ENCODE measurements around the gene ANG. TPM values are rescaled to one million over a fixed set of nuclear protein-coding genes. Genes with fewer than 3 reads are reported as not detected.
"Not testable (repeated sequence)": the region's sequence is repeated elsewhere in the genome, so short reads cannot be mapped to it uniquely, and the experiment has no call there.

The ANG gene
- 10 to 100 TPM; 19.8 to 45.5 (median 32.1) TPM for total RNA-seq

GRCh38 chr14:20688167-20688839 lies at the start of gene ANG:
Gene ANG (plus strand): TSS chr14:20688764. CDS start chr14:20693565, 4,801 bp downstream.
- intact Hi-C loops (cut with DNase I; ENCODE audit: low total_unique reads) = loop anchor here (5.0 to 10.0 kb wide), 2 partner anchors 76 to 224 kb away; partner anchors contain the start of genes PIP4P1 and PNP
- no peak within 1 kb of the TSS for H3K4me3 ChIP-seq (ENCODE audit: low read depth, poor library complexity, severe bottlenecking)
- DNase-seq (ENCODE audit: low spot score in 2 of 2) = no peak
- TF ChIP-seq POLR2A (IDR thresholded peaks at IDR 0.05) (no peak), CTCF (IDR thresholded peaks at IDR 0.05) (no peak)
- 79 to 84% methylated on average over 7 of the region's 7 CpGs for WGBS, 2 donors

GRCh38 chr14:20641591-20641990 lies 47.0 kb upstream of the ANG start, which contains the start of gene OR6S1:
Gene OR6S1 (minus strand): TSS chr14:20641691. CDS start chr14:20641691, 0 bp downstream.
- 86 to 88% methylated on average over 2 of the region's 2 CpGs for WGBS, 2 donors
- H3K4me3 ChIP-seq (ENCODE audit: low read depth, poor library complexity, severe bottlenecking) = no peak within 1 kb of the TSS
- intact Hi-C loops (cut with DNase I; ENCODE audit: low total_unique reads) = no loop called here
- no peak for TF ChIP-seq POLR2A (IDR thresholded peaks at IDR 0.05)
- no peak for TF ChIP-seq CTCF (IDR thresholded peaks at IDR 0.05)
- no peak for DNase-seq (ENCODE audit: low spot score in 2 of 2)

GRCh38 chr14:20642182-20642581 lies 46.4 kb upstream of the ANG start:
- no peak overlapping the region for H3K4me3 ChIP-seq (ENCODE audit: low read depth, poor library complexity, severe bottlenecking)
- 87 to 90% methylated on average over 7 of the region's 7 CpGs for WGBS, 2 donors
- intact Hi-C loops (cut with DNase I; ENCODE audit: low total_unique reads) = no loop called here
- TF ChIP-seq POLR2A (IDR thresholded peaks at IDR 0.05) = no peak
- TF ChIP-seq CTCF (IDR thresholded peaks at IDR 0.05) = no peak
- no peak for DNase-seq (ENCODE audit: low spot score in 2 of 2)

DNA sequence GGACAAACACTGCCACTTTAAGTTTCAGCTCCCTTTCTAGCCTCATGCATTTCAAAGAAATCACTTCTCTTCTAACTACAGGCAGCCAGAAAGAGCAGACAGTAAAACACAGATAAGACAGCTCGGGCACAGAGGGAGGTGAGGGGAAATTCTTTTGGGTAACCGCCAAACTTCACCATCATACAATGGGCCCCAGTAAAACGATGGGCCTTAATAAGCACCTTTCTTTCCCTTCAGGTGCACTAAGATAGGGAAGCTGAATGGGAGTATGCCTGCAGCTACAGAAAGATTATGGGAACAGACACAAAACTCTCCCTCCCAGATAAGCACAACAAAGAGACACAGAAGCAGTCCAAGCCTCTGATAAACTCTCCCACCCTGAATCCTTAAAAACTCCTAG lies 45.8 kb upstream of the ANG start:
- WGBS, 2 donors = 24 to 29% methylated on average over 3 of the region's 3 CpGs
- DNase-seq (ENCODE audit: low spot score in 2 of 2); H3K4me3 ChIP-seq (ENCODE audit: low read depth, poor library complexity, severe bottlenecking); intact Hi-C loops (cut with DNase I; ENCODE audit: low total_unique reads): not testable (repeated sequence)

GRCh38 chr14:20644520-20644919 lies 44.0 kb upstream of the ANG start:
- no peak overlapping the region for H3K4me3 ChIP-seq (ENCODE audit: low read depth, poor library complexity, severe bottlenecking)
- WGBS, 2 donors = 83 to 88% methylated on average over 2 of the region's 2 CpGs
- intact Hi-C loops (cut with DNase I; ENCODE audit: low total_unique reads) = no loop called here
- DNase-seq (ENCODE audit: low spot score in 2 of 2) = no peak
- no peak for TF ChIP-seq CTCF (IDR thresholded peaks at IDR 0.05)
- no peak for TF ChIP-seq POLR2A (IDR thresholded peaks at IDR 0.05)

DNA sequence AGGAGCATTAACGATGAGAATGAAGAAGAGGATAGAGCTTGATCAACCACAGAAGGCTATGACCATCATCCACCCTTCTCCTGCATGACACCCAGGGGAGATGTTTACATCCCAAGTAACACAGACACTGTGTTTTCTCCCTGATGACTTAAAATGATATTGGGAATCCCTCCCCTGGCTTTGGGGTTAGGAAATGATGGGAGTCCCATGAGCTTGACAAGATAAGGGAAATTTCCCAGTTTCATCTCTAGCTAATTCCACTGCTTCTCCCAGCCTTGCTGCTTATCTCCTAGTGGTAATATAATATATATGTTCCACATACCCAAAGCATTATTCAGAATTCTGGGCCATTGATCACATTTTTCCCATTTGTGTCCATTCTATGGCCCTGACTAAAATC lies 43.1 kb upstream of the ANG start:
- intact Hi-C loops (cut with DNase I; ENCODE audit: low total_unique reads) = no loop called here
- no peak overlapping the region for H3K4me3 ChIP-seq (ENCODE audit: low read depth, poor library complexity, severe bottlenecking)
- 90 to 98% methylated on average over 1 of the region's 1 CpG for WGBS, 2 donors
- no peak for TF ChIP-seq POLR2A (IDR thresholded peaks at IDR 0.05)
- TF ChIP-seq CTCF (IDR thresholded peaks at IDR 0.05) = no peak
- DNase-seq (ENCODE audit: low spot score in 2 of 2) = no peak
